Measurements from ENCODE around the gene ZNF668. TPM values are rescaled to one million over a fixed set of nuclear protein-coding genes. Genes with fewer than 3 reads are reported as not detected.

Gene ZNF668
- total RNA-seq, 1 experiment from 2014 or later = 16.8 TPM

GRCh38 chr16:31076319-31076718, 2.3 kb upstream of the ZNF668 start:
- no peak for ATAC-seq
- H3K36me3 ChIP-seq (ENCODE audit: control insufficient read depth in 1 of 2, insufficient read depth in 2 of 2, low read length in 2 of 2) = peaks cover 14 to 42% of the 10 kb centered on the region in 2 experiments
- H3K27me3 ChIP-seq (ENCODE audit: insufficient read depth, low read length) = no peaks in the 10 kb centered on the region
- no peaks in the 10 kb centered on the region for H3K9me3 ChIP-seq (ENCODE audit: control insufficient read depth in 1 of 2, insufficient read depth in 1 of 2, low read depth in 1 of 2, low read length in 2 of 2)
- POLR2A ChIA-PET = no interaction called here
- no peak overlapping the region for H2AFZ ChIP-seq (ENCODE audit: low read depth, low read length, poor library complexity, severe bottlenecking)
- CTCF ChIA-PET = no interaction called here
- H3K9me2 ChIP-seq (ENCODE audit: insufficient read depth) = no peaks in the 10 kb centered on the region
- intact Hi-C loops (cut with micrococcal nuclease) = loop anchor here (10.0 kb wide), 1 partner anchor 378 kb away; the partner anchor contains the start of gene ARMC5
- peaks cover 56% of the 10 kb centered on the region for H3K79me2 ChIP-seq (ENCODE audit: insufficient read depth, low read length)
- no peak for DNase-seq (ENCODE audit: low read depth, low spot score)
- BruUV-seq (replicated peaks) = no TSS peak
- no peak overlapping the region for H3K27ac ChIP-seq (ENCODE audit: low read depth, low read length)
- no peak overlapping the region for H3K9ac ChIP-seq (ENCODE audit: low read length)
- TF ChIP-seq ZBTB33 (IDR thresholded peaks at IDR 0.05; ENCODE audit: extremely low read depth, insufficient replicate concordance, low read length) (no peak), EZH2 (IDR thresholded peaks at IDR 0.05) (no peak), TCF7L2 (IDR thresholded peaks at IDR 0.05; ENCODE audit: borderline replicate concordance, extremely low read depth, insufficient read depth, insufficient read length) (no peak), RAD21 (IDR thresholded peaks at IDR 0.05; ENCODE audit: low read depth) (no peak), FOSL1 (IDR thresholded peaks at IDR 0.05; ENCODE audit: low read depth) (no peak), SP1 (IDR thresholded peaks at IDR 0.05; ENCODE audit: low read depth) (no peak), REST (IDR thresholded peaks at IDR 0.05; ENCODE audit: low read depth) (no peak), YY1 (IDR thresholded peaks at IDR 0.05; ENCODE audit: extremely low read depth, insufficient replicate concordance, low read depth, low read length) (no peak), EZH2phosphoT487 (IDR thresholded peaks at IDR 0.05; ENCODE audit: borderline replicate concordance) (no peak), SRF (IDR thresholded peaks at IDR 0.05; ENCODE audit: low read depth) (no peak), CEBPB (IDR thresholded peaks at IDR 0.05; ENCODE audit: low read depth) (no peak), POLR2AphosphoS5 (IDR thresholded peaks at IDR 0.05; ENCODE audit: low read depth, low read length) (no peak)
- TF ChIP-seq, protein P1, sequence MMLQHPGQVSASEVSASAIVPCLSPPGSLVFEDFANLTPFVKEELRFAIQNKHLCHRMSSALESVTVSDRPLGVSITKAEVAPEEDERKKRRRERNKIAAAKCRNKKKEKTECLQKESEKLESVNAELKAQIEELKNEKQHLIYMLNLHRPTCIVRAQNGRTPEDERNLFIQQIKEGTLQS (IDR thresholded peaks at IDR 0.05) = no peak
- TF ChIP-seq, protein P2, sequence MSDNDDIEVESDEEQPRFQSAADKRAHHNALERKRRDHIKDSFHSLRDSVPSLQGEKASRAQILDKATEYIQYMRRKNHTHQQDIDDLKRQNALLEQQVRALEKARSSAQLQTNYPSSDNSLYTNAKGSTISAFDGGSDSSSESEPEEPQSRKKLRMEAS (IDR thresholded peaks at IDR 0.05) = no peak
- TF ChIP-seq, protein P3, sequence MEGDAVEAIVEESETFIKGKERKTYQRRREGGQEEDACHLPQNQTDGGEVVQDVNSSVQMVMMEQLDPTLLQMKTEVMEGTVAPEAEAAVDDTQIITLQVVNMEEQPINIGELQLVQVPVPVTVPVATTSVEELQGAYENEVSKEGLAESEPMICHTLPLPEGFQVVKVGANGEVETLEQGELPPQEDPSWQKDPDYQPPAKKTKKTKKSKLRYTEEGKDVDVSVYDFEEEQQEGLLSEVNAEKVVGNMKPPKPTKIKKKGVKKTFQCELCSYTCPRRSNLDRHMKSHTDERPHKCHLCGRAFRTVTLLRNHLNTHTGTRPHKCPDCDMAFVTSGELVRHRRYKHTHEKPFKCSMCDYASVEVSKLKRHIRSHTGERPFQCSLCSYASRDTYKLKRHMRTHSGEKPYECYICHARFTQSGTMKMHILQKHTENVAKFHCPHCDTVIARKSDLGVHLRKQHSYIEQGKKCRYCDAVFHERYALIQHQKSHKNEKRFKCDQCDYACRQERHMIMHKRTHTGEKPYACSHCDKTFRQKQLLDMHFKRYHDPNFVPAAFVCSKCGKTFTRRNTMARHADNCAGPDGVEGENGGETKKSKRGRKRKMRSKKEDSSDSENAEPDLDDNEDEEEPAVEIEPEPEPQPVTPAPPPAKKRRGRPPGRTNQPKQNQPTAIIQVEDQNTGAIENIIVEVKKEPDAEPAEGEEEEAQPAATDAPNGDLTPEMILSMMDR (IDR thresholded peaks at IDR 0.05 in 2 of 3, conservative IDR thresholded peaks at IDR 0.05 in 1 of 3; ENCODE audit: borderline replicate concordance in 1 of 3, insufficient read depth in 1 of 3, low read depth in 2 of 3, low read length in 2 of 3) = no peak
- no peak overlapping the region for H3K4me2 ChIP-seq (ENCODE audit: low read length)
- H4K20me1 ChIP-seq (ENCODE audit: insufficient read depth) = no peaks in the 10 kb centered on the region
- RAD21 ChIA-PET (ENCODE audit: low non-redundant PET in 1 of 2, low total read pairs in 2 of 2, uncharacterized antibody in 2 of 2, unreplicated experiment in 2 of 2) = no interaction called here
- H3K4me3 ChIP-seq (replicated peaks in 1 of 2; ENCODE audit: low read depth in 1 of 2, low read length in 2 of 2) = no peak overlapping the region
- H3K4me1 ChIP-seq (ENCODE audit: control insufficient read depth in 1 of 2, insufficient read depth in 2 of 2, low read length in 2 of 2) = peaks cover 7 to 18% of the 10 kb centered on the region in 2 experiments; a peak in 3 of 4 replicates
